ENCODE measurements around the gene GNPNAT1.

Gene GNPNAT1

GRCh38 chr14:52791223-52792096 lies at the start of gene GNPNAT1:
Gene GNPNAT1, minus strand, starts transcription at chr14:52791607. Its CDS starts 6,957 bp downstream, at chr14:52784650.
- peak; percentile 78 to 80 for DNase-seq (ENCODE audit: low read depth in 2 of 2)

- DNase-seq (ENCODE audit: low read depth in 2 of 2) = no peak
Observed at GRCh38 chr14:52840877-52841276, 49.5 kb upstream of the GNPNAT1 start.

GRCh38 chr14:52837451-52837850 lies 46.0 kb upstream of the GNPNAT1 start:
- no peak for DNase-seq (ENCODE audit: low read depth in 2 of 2)

GRCh38 chr14:52836063-52836462 lies 44.7 kb upstream of the GNPNAT1 start:
- no peak for DNase-seq (ENCODE audit: low read depth in 2 of 2)

- DNase-seq (ENCODE audit: low read depth in 2 of 2) = no peak
Observed at GRCh38 chr14:52835122-52835903, 43.9 kb upstream of the GNPNAT1 start.

- peak; percentile 91 for DNase-seq (ENCODE audit: low read depth in 2 of 2)
Observed at GRCh38 chr14:52834440-52834842, 43.0 kb upstream of the GNPNAT1 start.

GRCh38 chr14:52833891-52834290 lies 42.5 kb upstream of the GNPNAT1 start:
- no peak for DNase-seq (ENCODE audit: low read depth in 2 of 2)

GRCh38 chr14:52829527-52830185 lies 38.2 kb upstream of the GNPNAT1 start:
- no peak for DNase-seq (ENCODE audit: low read depth in 2 of 2)

GRCh38 chr14:52827426-52827825 lies 36.0 kb upstream of the GNPNAT1 start:
- DNase-seq (ENCODE audit: low read depth in 2 of 2) = no peak

GRCh38 chr14:52825085-52825484 lies 33.7 kb upstream of the GNPNAT1 start:
- DNase-seq (ENCODE audit: low read depth in 2 of 2) = no peak

GRCh38 chr14:52824462-52824861 lies 33.1 kb upstream of the GNPNAT1 start:
- DNase-seq (ENCODE audit: low read depth in 2 of 2) = no peak

- DNase-seq (ENCODE audit: low read depth in 2 of 2) = no peak
Observed at GRCh38 chr14:52821805-52822250, 30.4 kb upstream of the GNPNAT1 start.

- no peak for DNase-seq (ENCODE audit: low read depth in 2 of 2)
Observed at GRCh38 chr14:52808101-52808500, 16.7 kb upstream of the GNPNAT1 start.

GRCh38 chr14:52806115-52806514 lies 14.7 kb upstream of the GNPNAT1 start:
- DNase-seq (ENCODE audit: low read depth in 2 of 2) = no peak

- peak; percentile 28 to 34 for DNase-seq (ENCODE audit: low read depth in 2 of 2)
Observed at GRCh38 chr14:52802597-52802996, 11.2 kb upstream of the GNPNAT1 start.

GRCh38 chr14:52801014-52801712 lies 9.8 kb upstream of the GNPNAT1 start:
- peak; percentile 24 to 30 for DNase-seq (ENCODE audit: low read depth in 2 of 2)

GRCh38 chr14:52798826-52799225 lies 7.4 kb upstream of the GNPNAT1 start:
- DNase-seq (ENCODE audit: low read depth in 2 of 2) = no peak

GRCh38 chr14:52797653-52798052 lies 6.2 kb upstream of the GNPNAT1 start:
- no peak for DNase-seq (ENCODE audit: low read depth in 2 of 2)

- no peak for DNase-seq (ENCODE audit: low read depth in 2 of 2)
Observed at GRCh38 chr14:52793061-52793460, 1.7 kb upstream of the GNPNAT1 start.

GRCh38 chr14:52792097-52792415 lies 649 bp upstream of the GNPNAT1 start:
- no peak for DNase-seq (ENCODE audit: low read depth in 2 of 2)

- no peak for DNase-seq (ENCODE audit: low read depth in 2 of 2)
Observed at GRCh38 chr14:52790756-52791222, 618 bp downstream of the GNPNAT1 start.
